ENCODE data around the gene KRT4. TPM values are rescaled to one million over a fixed set of nuclear protein-coding genes. Genes with fewer than 3 reads are reported as not detected.
"Not testable (repeated sequence)": the region's sequence is repeated elsewhere in the genome, so short reads cannot be mapped to it uniquely, and the experiment has no call there.

Gene KRT4
- total and polyA plus RNA-seq, 12 donors = 0.06 to 6.2 (median 0.61) TPM; not detected in 8

DNA sequence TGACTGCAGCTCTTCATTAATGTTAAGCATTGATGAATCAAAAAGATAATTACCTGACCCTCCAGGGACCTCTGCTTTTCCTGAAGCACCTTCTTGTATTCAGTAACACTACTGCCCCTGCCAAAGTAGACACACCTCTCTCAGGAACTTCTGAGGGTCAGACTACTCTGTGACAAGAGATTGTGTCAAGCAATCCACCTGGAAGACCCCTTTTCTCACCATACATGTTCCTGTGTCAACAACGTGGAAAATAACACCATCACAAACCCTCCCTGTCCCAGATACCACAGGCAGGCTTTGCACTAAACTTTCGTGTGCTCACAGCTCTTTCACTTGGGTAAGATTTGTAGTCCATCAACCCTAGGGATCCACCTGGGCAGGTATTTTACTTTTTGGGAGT lies 49.9 kb downstream of the KRT4 start:
- intact Hi-C loops (cut with DNase I) = no loop called here
- TF ChIP-seq POLR2A (IDR thresholded peaks at IDR 0.05) = no peak
- TF ChIP-seq, protein P1, sequence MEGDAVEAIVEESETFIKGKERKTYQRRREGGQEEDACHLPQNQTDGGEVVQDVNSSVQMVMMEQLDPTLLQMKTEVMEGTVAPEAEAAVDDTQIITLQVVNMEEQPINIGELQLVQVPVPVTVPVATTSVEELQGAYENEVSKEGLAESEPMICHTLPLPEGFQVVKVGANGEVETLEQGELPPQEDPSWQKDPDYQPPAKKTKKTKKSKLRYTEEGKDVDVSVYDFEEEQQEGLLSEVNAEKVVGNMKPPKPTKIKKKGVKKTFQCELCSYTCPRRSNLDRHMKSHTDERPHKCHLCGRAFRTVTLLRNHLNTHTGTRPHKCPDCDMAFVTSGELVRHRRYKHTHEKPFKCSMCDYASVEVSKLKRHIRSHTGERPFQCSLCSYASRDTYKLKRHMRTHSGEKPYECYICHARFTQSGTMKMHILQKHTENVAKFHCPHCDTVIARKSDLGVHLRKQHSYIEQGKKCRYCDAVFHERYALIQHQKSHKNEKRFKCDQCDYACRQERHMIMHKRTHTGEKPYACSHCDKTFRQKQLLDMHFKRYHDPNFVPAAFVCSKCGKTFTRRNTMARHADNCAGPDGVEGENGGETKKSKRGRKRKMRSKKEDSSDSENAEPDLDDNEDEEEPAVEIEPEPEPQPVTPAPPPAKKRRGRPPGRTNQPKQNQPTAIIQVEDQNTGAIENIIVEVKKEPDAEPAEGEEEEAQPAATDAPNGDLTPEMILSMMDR (IDR thresholded peaks at IDR 0.05) = no peak
- no peaks in the 10 kb centered on the region for H3K4me1 ChIP-seq (replicated peaks in 1 of 2)
- no peak for DNase-seq
- WGBS, 4 donors = 62 to 87% (median 63%) methylated on average over 2 of the region's 2 CpGs
- H3K27ac ChIP-seq = no peak overlapping the region
- no peaks in the 10 kb centered on the region for H3K9me3 ChIP-seq (replicated peaks in 1 of 3)
- H3K4me3 ChIP-seq = no peak overlapping the region
- peaks cover 10% of the 10 kb centered on the region for H3K27me3 ChIP-seq
- no peaks in the 10 kb centered on the region for H3K36me3 ChIP-seq (replicated peaks in 1 of 2)

DNA sequence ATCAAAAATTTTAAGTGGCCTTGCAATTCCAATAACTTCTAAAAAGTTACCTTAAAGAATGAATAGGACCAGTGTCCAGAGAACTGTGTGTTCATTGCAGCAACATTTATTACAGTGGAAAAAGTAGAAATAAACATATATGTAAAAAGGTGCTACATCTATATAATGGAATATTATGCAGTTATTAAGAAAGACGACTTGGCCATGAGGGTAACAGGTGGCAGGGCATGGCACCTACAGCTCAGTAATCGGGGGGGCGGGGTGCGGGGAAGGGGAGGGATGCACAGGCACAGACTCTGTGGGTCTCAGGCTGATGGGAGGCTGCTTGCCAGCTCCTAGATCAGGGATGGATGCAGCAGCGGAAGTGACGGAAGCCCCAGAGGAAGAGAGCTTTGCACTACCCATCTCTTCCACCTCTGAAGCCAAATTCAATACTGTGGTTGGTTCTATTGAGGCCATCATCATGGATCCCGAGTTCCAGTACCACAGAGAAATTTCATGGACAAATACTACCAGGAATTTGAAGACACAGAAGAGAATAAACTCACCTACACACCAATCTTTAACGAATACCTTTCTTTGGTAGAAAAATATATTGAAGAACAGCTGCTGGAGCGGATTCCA lies 50.8 kb downstream of the KRT4 start:
- no peak overlapping the region for H3K27ac ChIP-seq
- intact Hi-C loops (cut with DNase I) = no loop called here
- no peaks in the 10 kb centered on the region for H3K4me1 ChIP-seq (replicated peaks in 1 of 2)
- H3K36me3 ChIP-seq (replicated peaks in 1 of 2) = no peaks in the 10 kb centered on the region
- 71 to 79% (median 77%) methylated on average over 9 of the region's 9 CpGs for WGBS, 4 donors
- TF ChIP-seq, protein P1 (IDR thresholded peaks at IDR 0.05) = no peak
- no peak for TF ChIP-seq POLR2A (IDR thresholded peaks at IDR 0.05)
- no peak overlapping the region for H3K4me3 ChIP-seq
- H3K27me3 ChIP-seq = peaks cover 6% of the 10 kb centered on the region
- no peaks in the 10 kb centered on the region for H3K9me3 ChIP-seq (replicated peaks in 1 of 3)
- DNase-seq = no peak

DNA sequence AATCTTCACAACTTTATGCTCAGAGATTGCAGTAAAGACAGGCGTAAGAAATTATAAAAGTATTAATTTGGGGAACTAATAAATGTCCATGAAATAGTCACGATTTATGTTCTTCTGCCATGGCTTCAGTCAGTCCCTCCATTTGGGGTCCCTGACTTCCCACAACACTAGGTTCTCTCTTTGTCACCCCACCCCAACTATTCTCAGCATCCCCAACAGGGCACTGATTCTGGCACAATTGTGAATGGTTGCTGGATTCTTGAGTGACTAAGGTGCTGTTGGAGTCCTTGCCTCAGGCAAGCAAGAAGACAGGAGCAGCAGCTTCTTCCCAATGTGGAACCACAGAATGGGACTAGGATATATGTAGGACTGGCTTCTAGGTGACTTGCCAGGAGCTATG lies 52.1 kb downstream of the KRT4 start:
- Histone ChIP-seq H3K27ac (no peak overlapping the region), H3K36me3 (replicated peaks in 1 of 2) (no peaks in the 10 kb centered on the region), H3K4me1 (replicated peaks in 1 of 2) (no peaks in the 10 kb centered on the region), H3K4me3 (no peak overlapping the region), H3K27me3 (no peaks in the 10 kb centered on the region), H3K9me3 (replicated peaks in 1 of 3) (no peaks in the 10 kb centered on the region)
- intact Hi-C loops (cut with DNase I) = no loop called here
- 55 to 87% (median 78%) methylated on average over 2 of the region's 2 CpGs for WGBS, 4 donors
- TF ChIP-seq, protein P1 (IDR thresholded peaks at IDR 0.05) = no peak
- TF ChIP-seq POLR2A (IDR thresholded peaks at IDR 0.05) = no peak
- DNase-seq = no peak

DNA sequence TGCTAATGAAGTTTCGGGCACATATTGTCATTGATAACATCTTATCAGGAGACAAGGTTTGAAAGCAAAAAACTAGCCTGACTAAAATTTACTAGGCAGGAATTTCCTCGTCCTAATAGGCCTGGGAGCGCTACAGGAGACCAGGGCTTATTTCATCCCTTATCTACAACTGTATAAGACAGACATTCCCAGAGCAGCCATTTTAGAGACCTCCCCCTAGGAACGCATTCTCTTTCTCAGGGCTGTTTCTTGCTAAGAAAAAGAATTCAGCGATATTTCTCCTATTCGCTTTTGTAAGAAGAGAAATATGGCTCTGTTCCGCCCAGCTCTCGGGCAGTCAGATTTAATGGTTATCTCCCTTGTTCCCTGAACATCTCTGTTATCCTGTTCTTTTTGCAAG lies 52.7 kb downstream of the KRT4 start:
- not testable (repeated sequence) for H3K27me3 ChIP-seq

DNA sequence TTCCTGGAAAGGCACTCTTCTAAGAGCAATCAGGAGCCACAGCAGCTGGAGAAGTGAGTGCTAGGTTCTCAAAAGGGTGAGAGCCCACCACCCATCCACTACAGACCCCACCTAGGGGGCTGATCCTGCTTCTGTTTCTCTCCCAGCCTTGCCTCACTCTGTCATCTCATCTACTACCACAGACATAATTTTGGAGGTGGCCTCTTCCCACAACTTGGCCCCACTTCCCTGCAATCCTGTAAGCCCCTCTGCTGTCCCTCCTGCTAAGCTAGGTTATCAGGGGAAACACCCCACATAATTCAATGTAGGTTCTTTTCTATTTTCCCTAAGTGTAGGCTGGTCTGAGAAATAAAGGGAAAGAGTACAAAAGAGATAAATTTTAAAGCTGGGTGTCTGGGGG lies 53.3 kb downstream of the KRT4 start:
- intact Hi-C loops (cut with DNase I) = no loop called here
- Histone ChIP-seq H3K27ac (no peak overlapping the region), H3K4me3 (no peak overlapping the region), H3K36me3 (replicated peaks in 1 of 2) (no peaks in the 10 kb centered on the region), H3K4me1 (replicated peaks in 1 of 2) (no peaks in the 10 kb centered on the region), H3K27me3 (no peaks in the 10 kb centered on the region), H3K9me3 (replicated peaks in 1 of 3) (no peaks in the 10 kb centered on the region)
- no peak for TF ChIP-seq POLR2A (IDR thresholded peaks at IDR 0.05)
- TF ChIP-seq, protein P1 (IDR thresholded peaks at IDR 0.05) = no peak
- DNase-seq = no peak

More for the DNA sequence above, 52.7 kb downstream of the KRT4 start:
- WGBS, 4 donors = 81 to 89% (median 87%) methylated on average over 8 of the region's 8 CpGs
- H3K36me3 ChIP-seq (replicated peaks in 1 of 2); DNase-seq; H3K4me3 ChIP-seq; H3K9me3 ChIP-seq (replicated peaks in 1 of 3); H3K4me1 ChIP-seq (replicated peaks in 1 of 2); intact Hi-C loops (cut with DNase I); H3K27ac ChIP-seq: not testable (repeated sequence)

All from adrenal gland (tissue), 12 donors.